ENCODE measurements around the gene CEP170B.
"Not testable (repeated sequence)": the region's sequence is repeated elsewhere in the genome, so short reads cannot be mapped to it uniquely, and the experiment has no call there.

CEP170B gene

DNA sequence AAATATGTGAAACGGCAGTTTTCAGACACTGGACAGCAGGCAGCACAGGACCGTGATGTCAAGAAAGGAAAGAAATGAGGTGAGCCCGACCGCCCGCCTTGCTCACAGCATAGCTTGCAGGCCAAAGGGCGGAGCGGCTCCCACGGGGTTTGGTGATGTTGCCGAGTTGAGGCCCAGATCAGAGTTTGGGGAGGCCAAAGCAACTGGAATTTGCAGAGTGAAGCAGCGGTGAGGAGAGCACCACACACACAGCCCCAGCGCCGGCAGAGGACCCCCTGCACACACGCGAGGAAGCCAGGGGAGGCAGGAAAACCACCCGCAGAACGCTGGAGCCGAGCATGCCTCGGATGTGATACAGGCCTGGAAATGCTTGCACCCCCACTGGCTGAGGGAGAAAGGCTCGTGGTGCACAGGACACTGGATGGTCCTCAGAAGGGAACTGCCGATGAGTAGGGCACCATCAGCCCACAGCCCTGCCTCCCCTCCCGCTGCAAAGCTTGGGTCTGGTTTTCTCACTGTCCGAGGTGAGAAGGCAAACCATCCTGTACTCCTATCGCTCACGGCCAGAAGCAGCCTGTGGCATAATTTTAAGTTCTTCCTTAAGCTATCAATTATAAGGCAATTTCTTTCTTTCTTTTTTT is 33.9 kb downstream of the CEP170B start:
- no peak for DNase-seq

DNA sequence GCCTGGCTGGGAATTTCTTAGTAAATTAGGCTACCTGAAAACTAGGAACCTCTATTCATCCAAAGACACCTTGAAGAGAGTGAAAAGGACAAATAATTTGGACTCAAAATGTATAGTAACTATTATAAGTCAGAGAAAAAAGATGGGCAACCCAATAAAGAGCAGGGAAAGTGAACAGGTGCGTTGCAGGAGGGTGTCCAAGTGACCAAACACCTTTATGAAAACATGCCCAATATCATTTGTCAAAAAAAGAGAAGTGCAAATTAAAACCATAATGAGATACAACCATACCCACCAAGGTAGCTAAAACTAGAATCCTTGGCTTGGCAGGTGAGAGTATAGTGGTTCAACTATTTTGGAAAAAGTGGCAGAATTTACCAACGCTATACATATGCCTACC is 34.7 kb downstream of the CEP170B start:
- no peak for DNase-seq
- in situ Hi-C loops (cut with MboI; ENCODE audit: low pct_unique_long_range_greater_than_20kb, low sequenced_read_pairs), result no loop called here

More for the DNA sequence above, 33.9 kb downstream of the CEP170B start:
- in situ Hi-C loops (cut with MboI; ENCODE audit: low pct_unique_long_range_greater_than_20kb, low sequenced_read_pairs), result no loop called here

GRCh38 chr14:104900639-104901512 is 35.8 kb downstream of the CEP170B start:
- in situ Hi-C loops (cut with MboI; ENCODE audit: low pct_unique_long_range_greater_than_20kb, low sequenced_read_pairs), result no loop called here
- DNase-seq, result no peak

GRCh38 chr14:104903990-104904389 is 38.9 kb downstream of the CEP170B start:
- in situ Hi-C loops (cut with MboI; ENCODE audit: low pct_unique_long_range_greater_than_20kb, low sequenced_read_pairs), result no loop called here
- DNase-seq, result no peak

- in situ Hi-C loops (cut with MboI; ENCODE audit: low pct_unique_long_range_greater_than_20kb, low sequenced_read_pairs); DNase-seq: not testable (repeated sequence)
These were observed 39.8 kb downstream of the CEP170B start for GRCh38 chr14:104904650-104905578.

GRCh38 chr14:104905579-104905933 is 40.5 kb downstream of the CEP170B start:
- DNase-seq; in situ Hi-C loops (cut with MboI; ENCODE audit: low pct_unique_long_range_greater_than_20kb, low sequenced_read_pairs): not testable (repeated sequence)

- no peak for DNase-seq
- in situ Hi-C loops (cut with MboI; ENCODE audit: low pct_unique_long_range_greater_than_20kb, low sequenced_read_pairs), result no loop called here
These were observed 43.2 kb downstream of the CEP170B start for GRCh38 chr14:104908303-104908702.

GRCh38 chr14:104912053-104912452 is 47.0 kb downstream of the CEP170B start:
- no peak for DNase-seq
- in situ Hi-C loops (cut with MboI; ENCODE audit: low pct_unique_long_range_greater_than_20kb, low sequenced_read_pairs), result no loop called here

GRCh38 chr14:104913435-104913834 is 48.4 kb downstream of the CEP170B start:
- no peak for DNase-seq
- in situ Hi-C loops (cut with MboI; ENCODE audit: low pct_unique_long_range_greater_than_20kb, low sequenced_read_pairs), result no loop called here

DNA sequence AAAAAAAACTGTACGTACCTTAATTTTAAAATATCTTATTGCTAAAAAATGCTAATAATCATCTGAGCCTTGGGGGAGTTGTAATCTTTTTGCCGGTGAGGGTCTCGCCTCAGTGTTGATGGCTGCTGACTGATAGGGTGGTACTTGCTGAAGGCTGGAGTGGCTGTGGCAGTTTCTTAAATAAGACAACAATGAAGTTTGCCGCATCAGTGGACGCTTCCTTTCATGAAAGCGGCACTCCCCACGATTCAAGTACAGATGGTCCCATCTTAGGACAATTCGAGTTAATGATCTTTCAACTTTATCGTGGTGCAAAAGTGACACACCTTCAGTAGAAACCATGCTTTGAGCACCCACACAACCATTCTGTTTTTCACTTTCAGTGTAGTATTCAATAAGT is 52.0 kb downstream of the CEP170B start:
- in situ Hi-C loops (cut with MboI; ENCODE audit: low pct_unique_long_range_greater_than_20kb, low sequenced_read_pairs), result no loop called here
- DNase-seq, result no peak

DNA sequence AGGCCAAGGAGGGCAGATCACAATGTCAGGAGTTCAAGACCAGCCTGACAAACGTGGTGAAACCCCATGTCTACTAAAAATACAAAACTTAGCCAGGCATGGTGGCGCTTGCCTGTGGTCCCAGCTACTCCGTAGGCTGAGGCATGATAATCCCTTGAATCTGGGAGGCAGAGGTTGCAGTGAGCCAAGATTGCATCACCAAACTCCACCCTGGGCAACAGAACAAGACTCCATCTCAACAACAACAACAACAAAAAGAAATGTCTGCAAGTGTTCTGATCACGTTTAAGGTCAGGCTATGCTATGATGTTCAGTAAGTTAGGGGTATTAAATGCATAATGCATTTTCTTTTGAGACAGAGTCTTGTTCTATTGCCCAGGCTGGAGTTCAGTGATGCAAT is 52.9 kb downstream of the CEP170B start:
- in situ Hi-C loops (cut with MboI; ENCODE audit: low pct_unique_long_range_greater_than_20kb, low sequenced_read_pairs), result no loop called here
- no peak for DNase-seq

- in situ Hi-C loops (cut with MboI; ENCODE audit: low pct_unique_long_range_greater_than_20kb, low sequenced_read_pairs), result not testable (repeated sequence)
These were observed 54.3 kb downstream of the CEP170B start for GRCh38 chr14:104919152-104919992.

DNA sequence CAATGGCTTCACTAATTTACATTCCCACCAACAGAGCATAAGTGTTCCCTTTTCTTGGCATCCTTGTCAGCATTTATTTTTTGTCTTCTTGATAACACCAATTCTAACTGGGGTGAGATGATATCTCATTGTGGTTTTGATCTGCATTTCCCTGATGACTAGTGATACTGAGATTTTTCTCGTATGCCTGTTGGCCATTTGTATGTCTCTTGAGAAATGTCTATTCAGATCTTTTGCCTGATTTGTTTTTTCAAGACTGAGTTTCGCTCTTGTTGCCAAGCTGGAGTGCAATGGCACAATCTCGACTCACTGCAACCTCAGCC is 54.9 kb downstream of the CEP170B start:
- DNase-seq, result no peak
- in situ Hi-C loops (cut with MboI; ENCODE audit: low pct_unique_long_range_greater_than_20kb, low sequenced_read_pairs), result no loop called here

More at GRCh38 chr14:104919152-104919992, 54.3 kb downstream of the CEP170B start:
- DNase-seq, result not testable (repeated sequence)

GRCh38 chr14:104923640-104924420 is 58.8 kb downstream of the CEP170B start:
- in situ Hi-C loops (cut with MboI; ENCODE audit: low pct_unique_long_range_greater_than_20kb, low sequenced_read_pairs), result no loop called here
- no peak for DNase-seq

DNA sequence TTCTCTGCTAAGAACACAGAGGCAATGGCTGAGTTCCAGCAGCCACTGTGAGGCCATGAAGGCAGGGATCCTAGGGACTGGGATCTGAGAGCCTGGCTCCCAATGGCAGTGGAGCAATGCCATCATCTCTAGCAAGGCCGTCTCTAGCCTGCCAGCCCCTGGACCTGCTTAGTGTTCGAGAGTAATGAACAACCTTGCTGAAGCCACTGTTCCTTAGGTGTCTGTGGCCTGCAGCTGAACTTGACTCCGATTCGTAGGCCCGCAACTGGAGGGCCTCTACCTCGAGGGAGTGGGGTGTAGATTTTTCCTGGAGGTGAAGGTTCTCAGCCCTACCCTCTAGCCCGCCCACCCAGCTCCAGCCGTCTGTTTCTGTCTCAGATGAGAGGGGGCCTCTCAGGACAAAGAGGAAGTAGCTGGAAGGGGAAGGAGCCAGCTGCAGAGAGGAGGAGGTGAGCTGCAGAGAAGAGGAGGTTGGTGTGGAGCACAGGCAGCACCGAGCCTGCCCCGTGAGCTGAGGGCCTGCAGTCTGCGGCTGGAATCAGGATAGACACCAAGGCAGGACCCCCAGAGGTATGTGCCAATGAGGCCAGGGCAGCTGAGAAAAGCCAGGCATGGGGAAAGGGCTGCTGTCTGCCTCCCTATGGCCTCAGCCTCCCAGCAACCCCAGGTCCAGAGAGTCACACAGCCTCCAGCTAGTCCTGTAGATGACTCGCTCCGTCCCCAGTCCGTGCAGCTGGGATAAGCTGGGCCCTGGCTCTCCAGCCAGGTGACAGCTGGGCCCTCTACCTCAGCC is 59.5 kb downstream of the CEP170B start, which contains the start of gene PLD4:
Gene PLD4 (plus strand): TSS at position 459 of the 793 bp plus-strand sequence. CDS start 2,262 bp downstream, outside the sequence.
- peak; percentile 89 for DNase-seq
- in situ Hi-C loops (cut with MboI; ENCODE audit: low pct_unique_long_range_greater_than_20kb, low sequenced_read_pairs), result no loop called here

DNA sequence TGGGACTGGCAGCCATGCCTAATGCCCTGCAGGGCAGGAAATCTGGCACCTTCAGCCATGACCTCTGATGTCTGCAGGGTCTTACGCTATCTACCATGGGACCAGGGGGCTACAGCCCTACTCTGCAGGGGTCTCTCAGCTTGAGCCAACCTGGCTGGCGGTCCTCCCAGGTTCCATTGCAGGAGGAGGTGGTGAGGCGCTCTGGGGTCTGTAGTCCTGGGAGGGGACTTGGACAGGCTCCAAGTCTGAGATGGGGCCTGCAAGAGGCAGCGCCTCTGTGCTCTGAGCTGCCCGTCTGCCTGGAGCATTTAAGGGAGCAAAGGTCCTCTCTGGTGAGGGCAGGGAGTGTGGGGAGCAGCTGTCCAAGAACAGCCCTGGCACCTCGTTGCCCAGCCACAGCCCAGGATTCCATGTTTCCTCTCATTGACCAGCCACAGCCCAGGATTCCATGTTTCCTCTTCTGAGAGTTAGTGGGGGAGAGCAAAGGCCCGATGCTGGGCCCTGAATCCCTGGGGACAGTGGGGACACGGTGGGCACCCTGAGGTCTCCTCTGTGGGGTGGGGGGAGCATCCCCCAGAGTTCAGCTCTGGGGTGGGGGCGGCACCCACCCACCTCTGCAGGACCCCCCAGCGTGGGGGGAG is 60.3 kb downstream of the CEP170B start:
- peak; percentile 18 for DNase-seq
- in situ Hi-C loops (cut with MboI; ENCODE audit: low pct_unique_long_range_greater_than_20kb, low sequenced_read_pairs), result no loop called here
